Astrocyte (in vitro differentiated cells and primary cell): Measurements from ENCODE around the gene NDUFV3. TPM values are rescaled to one million over a fixed set of nuclear protein-coding genes. Genes with fewer than 3 reads are reported as not detected.
A peak's percentile ranks its signal among the peaks of the same experiment; 100 is the strongest.
"Not testable (repeated sequence)": the region's sequence is repeated elsewhere in the genome, so short reads cannot be mapped to it uniquely, and the experiment has no call there.

Source experiments
- DNase-seq: peaks from one replicate; pipeline ENCODE4 v3.0.0-alpha.2; 2010; ENCODE audit warnings: low read depth
- FAIRE-seq: peaks from 2 replicates; lab custom pipeline; 2011; peaks lifted over from hg19 to GRCh38; lab: Jason Lieb, UNC
- H2AFZ ChIP-seq: 2 replicates; pipeline ENCODE4 v1.6.0; 2012; ENCODE audit warnings: low read depth, low read length, inconsistent platforms
- H3K27ac ChIP-seq: 2 replicates; pipeline ENCODE4 v1.5.1; 2011; ENCODE audit warnings: low read depth, low read length, inconsistent platforms
- H3K27me3 ChIP-seq: 2 replicates; pipeline ENCODE4 v1.6.0; 2011; ENCODE audit warnings: low read length, inconsistent platforms; ENCODE audit not compliant: insufficient read depth
- H3K36me3 ChIP-seq: 2 replicates; pipeline ENCODE4 v1.5.1; 2011; ENCODE audit warnings: low read length, inconsistent platforms; ENCODE audit not compliant: insufficient read depth
- H3K4me1 ChIP-seq: 2 replicates; pipeline ENCODE4 v1.5.1; 2011; ENCODE audit warnings: low read length, inconsistent platforms; ENCODE audit not compliant: insufficient read depth
- H3K4me2 ChIP-seq: 2 replicates; pipeline ENCODE4 v1.6.0; 2012; ENCODE audit warnings: low read length, inconsistent platforms
- H3K4me3 ChIP-seq: 2 replicates; pipeline ENCODE4 v1.5.1; 2011; ENCODE audit warnings: low read depth, mild to moderate bottlenecking, low read length, inconsistent platforms; ENCODE audit not compliant: insufficient read depth
- H3K79me2 ChIP-seq: 2 replicates; pipeline ENCODE4 v1.6.0; 2012; ENCODE audit warnings: mild to moderate bottlenecking, low read length, inconsistent platforms; ENCODE audit not compliant: insufficient read depth
- H3K9ac ChIP-seq: 2 replicates; pipeline ENCODE4 v1.6.0; 2012; ENCODE audit warnings: mild to moderate bottlenecking, low read length, inconsistent platforms
- H3K9me3 ChIP-seq: 2 replicates; pipeline ENCODE4 v1.5.1; 2012; ENCODE audit warnings: low read depth, mild to moderate bottlenecking, low read length, inconsistent platforms; ENCODE audit not compliant: insufficient read depth
- H4K20me1 ChIP-seq: 2 replicates; pipeline ENCODE4 v1.6.0; 2012; ENCODE audit warnings: low read length, inconsistent platforms; ENCODE audit not compliant: insufficient read depth
- H3K27ac Mint-ChIP-seq: one replicate; pipeline ENCODE4 v1.8.0; 2021; ENCODE audit warnings: mild to moderate bottlenecking, mixed read lengths; ENCODE audit not compliant: unreplicated experiment
- H3K27me3 Mint-ChIP-seq: one replicate; pipeline ENCODE4 v1.8.0; 2021; ENCODE audit warnings: low read depth, mixed read lengths; ENCODE audit not compliant: unreplicated experiment
- H3K36me3 Mint-ChIP-seq: one replicate; pipeline ENCODE4 v1.8.0; 2021; ENCODE audit warnings: low read depth, mixed read lengths; ENCODE audit not compliant: unreplicated experiment
- H3K4me1 Mint-ChIP-seq: one replicate; pipeline ENCODE4 v1.8.0; 2021; ENCODE audit warnings: low read depth, mixed read lengths; ENCODE audit not compliant: unreplicated experiment
- H3K4me3 Mint-ChIP-seq: one replicate; pipeline ENCODE4 v1.8.0; 2021; ENCODE audit warnings: mild to moderate bottlenecking, moderate library complexity, mixed read lengths; ENCODE audit not compliant: unreplicated experiment
- H3K9me3 Mint-ChIP-seq: one replicate; pipeline ENCODE4 v1.8.0; 2021; ENCODE audit warnings: mild to moderate bottlenecking, mixed read lengths; ENCODE audit not compliant: unreplicated experiment
- EZH2 ChIP-seq: IDR thresholded peaks from 2 replicates; pipeline ENCODE4 v1.6.1; 2012; ENCODE audit warnings: mild to moderate bottlenecking, low read length, inconsistent platforms; ENCODE audit not compliant: insufficient read depth
- total RNA-seq: library from RNA; stranded (reverse); gene quantifications from 2 replicates; pipeline ENCODE4 v1.2.1, GENCODE V29; 2021
- TF ChIP-seq, protein P1 (sequence below): IDR thresholded peaks from 2 replicates; pipeline ENCODE4 v1.5.1; 2011; ENCODE audit warnings: low read depth, mild to moderate bottlenecking, inconsistent platforms, low read length, moderate library complexity; ENCODE audit not compliant: insufficient read depth

NDUFV3 gene
- total RNA-seq, 1 donor from 2014 or later: 42.5 TPM

DNA sequence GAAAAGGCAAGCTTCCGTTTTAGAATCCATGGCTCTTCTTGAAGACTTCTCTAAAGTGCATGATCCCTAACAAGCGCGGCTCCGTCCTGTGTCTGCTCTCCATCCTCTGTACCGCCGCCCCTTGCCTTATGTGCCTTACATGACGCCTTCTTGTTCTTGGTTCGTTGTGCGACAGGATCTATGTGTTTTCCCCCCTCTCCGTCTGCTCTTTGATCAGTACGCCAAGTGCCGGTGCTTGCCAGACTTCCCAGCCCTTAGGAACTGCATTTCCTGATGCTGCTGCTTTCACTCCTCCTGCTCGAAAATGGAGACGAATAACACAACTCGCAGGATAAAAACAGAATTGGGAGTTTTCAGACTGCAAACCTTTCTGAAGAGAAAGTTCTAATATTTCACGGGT lies 13.1 kb downstream of the NDUFV3 start:
- Histone ChIP-seq H2AFZ (no peak overlapping the region), H3K27ac (no peak overlapping the region), H3K9ac (no peak overlapping the region), H4K20me1 (peaks cover 30% of the 10 kb centered on the region), H3K4me1 (no peaks in the 10 kb centered on the region), H3K4me2 (no peak overlapping the region), H3K4me3 (no peak overlapping the region), H3K27me3 (no peaks in the 10 kb centered on the region), H3K9me3 (no peaks in the 10 kb centered on the region), H3K36me3 (peaks cover 32% of the 10 kb centered on the region), H3K79me2 (peaks cover 38% of the 10 kb centered on the region)
- no peaks in the 10 kb centered on the region for H3K4me1 Mint-ChIP-seq
- no peaks in the 10 kb centered on the region for H3K9me3 Mint-ChIP-seq
- no peak for TF ChIP-seq EZH2
- TF ChIP-seq, protein P1, sequence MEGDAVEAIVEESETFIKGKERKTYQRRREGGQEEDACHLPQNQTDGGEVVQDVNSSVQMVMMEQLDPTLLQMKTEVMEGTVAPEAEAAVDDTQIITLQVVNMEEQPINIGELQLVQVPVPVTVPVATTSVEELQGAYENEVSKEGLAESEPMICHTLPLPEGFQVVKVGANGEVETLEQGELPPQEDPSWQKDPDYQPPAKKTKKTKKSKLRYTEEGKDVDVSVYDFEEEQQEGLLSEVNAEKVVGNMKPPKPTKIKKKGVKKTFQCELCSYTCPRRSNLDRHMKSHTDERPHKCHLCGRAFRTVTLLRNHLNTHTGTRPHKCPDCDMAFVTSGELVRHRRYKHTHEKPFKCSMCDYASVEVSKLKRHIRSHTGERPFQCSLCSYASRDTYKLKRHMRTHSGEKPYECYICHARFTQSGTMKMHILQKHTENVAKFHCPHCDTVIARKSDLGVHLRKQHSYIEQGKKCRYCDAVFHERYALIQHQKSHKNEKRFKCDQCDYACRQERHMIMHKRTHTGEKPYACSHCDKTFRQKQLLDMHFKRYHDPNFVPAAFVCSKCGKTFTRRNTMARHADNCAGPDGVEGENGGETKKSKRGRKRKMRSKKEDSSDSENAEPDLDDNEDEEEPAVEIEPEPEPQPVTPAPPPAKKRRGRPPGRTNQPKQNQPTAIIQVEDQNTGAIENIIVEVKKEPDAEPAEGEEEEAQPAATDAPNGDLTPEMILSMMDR: no peak
- no peak for DNase-seq
- H3K27me3 Mint-ChIP-seq: no peaks in the 10 kb centered on the region
- no peak overlapping the region for H3K27ac Mint-ChIP-seq
- peaks cover 18% of the 10 kb centered on the region for H3K36me3 Mint-ChIP-seq
- FAIRE-seq: no peak
- no peak overlapping the region for H3K4me3 Mint-ChIP-seq

DNA sequence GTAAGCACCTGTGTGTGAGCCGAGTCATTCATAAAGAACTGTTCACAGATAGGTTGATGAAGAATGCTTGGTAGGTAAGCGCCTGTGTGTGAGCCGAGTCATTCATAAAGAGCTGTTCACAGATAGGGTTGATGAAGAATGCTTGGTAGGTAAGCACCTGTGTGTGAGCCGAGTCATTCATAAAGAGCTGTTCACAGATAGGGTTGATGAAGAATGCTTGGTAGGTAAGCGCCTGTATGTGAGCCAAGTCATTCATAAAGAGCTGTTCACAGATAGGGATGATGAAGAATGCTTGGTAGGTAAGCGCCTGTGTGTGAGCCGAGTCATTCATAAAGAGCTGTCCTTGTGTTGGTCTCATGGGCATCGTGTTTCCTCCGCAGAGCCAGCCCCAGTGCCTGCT lies 15.4 kb downstream of the NDUFV3 start:
- not testable (repeated sequence) for H3K4me3 ChIP-seq, H3K27me3 Mint-ChIP-seq, H3K27ac Mint-ChIP-seq, H3K27me3 ChIP-seq, H3K4me1 ChIP-seq, H3K4me2 ChIP-seq, H3K4me1 Mint-ChIP-seq, H3K27ac ChIP-seq, H2AFZ ChIP-seq, H3K4me3 Mint-ChIP-seq, H3K9ac ChIP-seq, H3K9me3 ChIP-seq, DNase-seq, FAIRE-seq, H3K9me3 Mint-ChIP-seq
- Histone ChIP-seq H4K20me1 (peaks cover 13% of the 10 kb centered on the region), H3K79me2 (peaks cover 27% of the 10 kb centered on the region), H3K36me3 (peaks cover 27% of the 10 kb centered on the region)
- H3K36me3 Mint-ChIP-seq: peaks cover 19% of the 10 kb centered on the region

DNA sequence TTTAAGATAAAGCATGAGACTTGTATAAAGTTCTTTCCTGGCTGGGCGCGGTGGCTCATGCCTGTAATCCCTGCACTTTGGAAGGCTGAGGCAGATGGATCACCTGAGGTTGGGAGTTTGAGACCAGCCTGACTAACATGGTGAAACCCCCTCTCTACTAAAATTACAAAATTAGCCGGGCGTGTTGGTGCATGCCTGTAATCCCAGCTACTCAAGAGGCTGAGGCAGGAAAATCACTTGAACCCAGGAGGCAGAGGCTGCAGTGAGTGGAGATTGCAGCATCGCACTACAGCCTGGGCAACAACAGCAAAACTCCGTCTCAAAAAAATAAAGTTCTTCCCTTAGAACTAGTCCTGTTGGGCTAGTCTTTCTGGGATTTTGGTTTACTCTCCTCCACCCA lies 18.8 kb downstream of the NDUFV3 start:
- not testable (repeated sequence) for H3K27me3 ChIP-seq, H3K79me2 ChIP-seq, H3K27me3 Mint-ChIP-seq, H3K9me3 Mint-ChIP-seq, H3K4me3 ChIP-seq, FAIRE-seq, H3K9me3 ChIP-seq, H3K27ac Mint-ChIP-seq, H3K27ac ChIP-seq, H3K4me1 ChIP-seq, H4K20me1 ChIP-seq, H3K4me3 Mint-ChIP-seq, H3K4me2 ChIP-seq, H3K4me1 Mint-ChIP-seq, H2AFZ ChIP-seq, DNase-seq, H3K9ac ChIP-seq
- peaks cover 14% of the 10 kb centered on the region for H3K36me3 ChIP-seq
- H3K36me3 Mint-ChIP-seq: peaks cover 15% of the 10 kb centered on the region

DNA sequence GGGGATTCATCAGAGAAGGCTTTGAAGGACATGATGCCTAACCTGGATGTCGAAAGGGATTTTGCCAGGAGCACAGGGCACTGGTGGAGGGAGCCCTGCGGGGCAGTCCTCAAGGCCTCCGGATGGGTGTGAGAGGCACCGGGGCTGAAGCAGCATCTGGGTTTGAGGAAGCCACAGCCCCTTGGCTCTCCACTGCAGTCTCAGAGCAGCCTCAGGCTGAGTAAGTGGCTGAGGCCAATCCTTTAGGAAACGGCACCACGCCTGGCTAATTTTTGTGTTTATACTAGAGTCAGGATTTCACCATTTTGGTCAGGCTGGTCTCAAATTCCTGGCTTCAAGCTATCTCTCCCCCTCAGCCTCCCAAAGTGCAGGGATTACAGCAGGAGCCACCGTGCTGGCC lies 20.4 kb downstream of the NDUFV3 start:
- TF ChIP-seq, protein P1: no peak
- no peak for TF ChIP-seq EZH2
- no peak overlapping the region for H3K27ac ChIP-seq
- H3K79me2 ChIP-seq: no peaks in the 10 kb centered on the region
- Mint-ChIP-seq H3K4me3 (no peak overlapping the region), H3K4me1 (peaks cover 6% of the 10 kb centered on the region), H3K9me3 (peaks cover under 1% of the 10 kb centered on the region), H3K27me3 (no peaks in the 10 kb centered on the region), H3K36me3 (peaks cover 15% of the 10 kb centered on the region), H3K27ac (peak overlapping the region; percentile 58)
- H3K4me2 ChIP-seq: no peak overlapping the region
- H3K4me3 ChIP-seq: no peak overlapping the region
- H2AFZ ChIP-seq: no peak overlapping the region
- no peaks in the 10 kb centered on the region for H4K20me1 ChIP-seq
- no peak overlapping the region for H3K9ac ChIP-seq
- no peaks in the 10 kb centered on the region for H3K9me3 ChIP-seq
- DNase-seq (no peak), FAIRE-seq (no peak)
- H3K36me3 ChIP-seq: peaks cover 11% of the 10 kb centered on the region
- no peaks in the 10 kb centered on the region for H3K4me1 ChIP-seq
- H3K27me3 ChIP-seq: no peaks in the 10 kb centered on the region
